Fibroblast of mammary gland (primary cell): ENCODE results near the gene ARRB2.

Source experiments
- DNase-seq: peaks from one replicate; pipeline ENCODE4 v3.0.0-alpha.2; 2010; ENCODE audit warnings: low read depth
- H3K4me3 ChIP-seq: 2 replicates; pipeline ENCODE4 v1.5.1; 2011; ENCODE audit warnings: low read depth, mild to moderate bottlenecking, low read length, moderate library complexity; ENCODE audit not compliant: control insufficient read depth
- CTCF ChIP-seq: conservative IDR thresholded peaks from 2 replicates; pipeline ENCODE4 v1.5.1; 2011; ENCODE audit warnings: low read depth, low read length, inconsistent platforms; ENCODE audit not compliant: control insufficient read depth, insufficient read depth

ARRB2 gene

GRCh38 chr17:4750606-4751005, 40.2 kb downstream of the ARRB2 start:
- H3K4me3 ChIP-seq: no peak overlapping the region
- DNase-seq: no peak
- no peak for TF ChIP-seq CTCF

- DNase-seq: no peak
- no peak overlapping the region for H3K4me3 ChIP-seq
- no peak for TF ChIP-seq CTCF
These were observed 41.5 kb downstream of the ARRB2 start for GRCh38 chr17:4751932-4752331.

GRCh38 chr17:4753392-4753791, 43.0 kb downstream of the ARRB2 start:
- no peak for TF ChIP-seq CTCF
- H3K4me3 ChIP-seq: no peak overlapping the region
- DNase-seq: no peak

GRCh38 chr17:4759776-4760236, 49.4 kb downstream of the ARRB2 start:
- no peak overlapping the region for H3K4me3 ChIP-seq
- no peak for TF ChIP-seq CTCF
- DNase-seq: no peak

GRCh38 chr17:4764595-4764994, 54.2 kb downstream of the ARRB2 start:
- DNase-seq: no peak
- no peak overlapping the region for H3K4me3 ChIP-seq
- no peak for TF ChIP-seq CTCF

GRCh38 chr17:4766201-4766600, 55.8 kb downstream of the ARRB2 start:
- no peak overlapping the region for H3K4me3 ChIP-seq
- no peak for TF ChIP-seq CTCF
- no peak for DNase-seq

GRCh38 chr17:4766723-4767122, 56.3 kb downstream of the ARRB2 start:
- no peak for TF ChIP-seq CTCF
- DNase-seq: no peak
- no peak overlapping the region for H3K4me3 ChIP-seq
